Measurements from ENCODE around the gene RALGAPA2.

- TF ChIP-seq, protein P1, sequence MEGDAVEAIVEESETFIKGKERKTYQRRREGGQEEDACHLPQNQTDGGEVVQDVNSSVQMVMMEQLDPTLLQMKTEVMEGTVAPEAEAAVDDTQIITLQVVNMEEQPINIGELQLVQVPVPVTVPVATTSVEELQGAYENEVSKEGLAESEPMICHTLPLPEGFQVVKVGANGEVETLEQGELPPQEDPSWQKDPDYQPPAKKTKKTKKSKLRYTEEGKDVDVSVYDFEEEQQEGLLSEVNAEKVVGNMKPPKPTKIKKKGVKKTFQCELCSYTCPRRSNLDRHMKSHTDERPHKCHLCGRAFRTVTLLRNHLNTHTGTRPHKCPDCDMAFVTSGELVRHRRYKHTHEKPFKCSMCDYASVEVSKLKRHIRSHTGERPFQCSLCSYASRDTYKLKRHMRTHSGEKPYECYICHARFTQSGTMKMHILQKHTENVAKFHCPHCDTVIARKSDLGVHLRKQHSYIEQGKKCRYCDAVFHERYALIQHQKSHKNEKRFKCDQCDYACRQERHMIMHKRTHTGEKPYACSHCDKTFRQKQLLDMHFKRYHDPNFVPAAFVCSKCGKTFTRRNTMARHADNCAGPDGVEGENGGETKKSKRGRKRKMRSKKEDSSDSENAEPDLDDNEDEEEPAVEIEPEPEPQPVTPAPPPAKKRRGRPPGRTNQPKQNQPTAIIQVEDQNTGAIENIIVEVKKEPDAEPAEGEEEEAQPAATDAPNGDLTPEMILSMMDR (IDR thresholded peaks at IDR 0.05): no peak
- no peak for TF ChIP-seq POLR2A (IDR thresholded peaks at IDR 0.05)
These were observed 77.4 kb downstream of the RALGAPA2 start for GRCh38 chr20:20635006-20635405.

Data from thyroid gland (tissue), 4 donors.